Activated T-helper 17 cell treated with anti-CD3 and anti-CD28 coated beads, Interleukin-2, amount 50 U/mL, for 72 hours (primary cell): ENCODE measurements around the gene N4BP2L2. TPM values are rescaled to one million over a fixed set of nuclear protein-coding genes. Genes with fewer than 3 reads are reported as not detected.
A peak's percentile ranks its signal among the peaks of the same experiment; 100 is the strongest.

Source experiments
- ATAC-seq: fragments of 150-1000 bp; cut with Tn5 transposase; replicated peaks from 2 replicates; pipeline ENCODE4 v1.10.0; 2021; ENCODE audit warnings: mild to moderate bottlenecking, moderate library complexity
- H3K27ac Mint-ChIP-seq: one replicate; pipeline ENCODE4 v1.8.0; 2022; ENCODE audit warnings: mixed read lengths
- H3K27me3 Mint-ChIP-seq: one replicate; pipeline ENCODE4 v1.8.0; 2022; ENCODE audit warnings: mixed read lengths
- H3K36me3 Mint-ChIP-seq: one replicate; pipeline ENCODE4 v1.8.0; 2022; ENCODE audit warnings: low read depth, mild to moderate bottlenecking, mixed read lengths
- H3K4me1 Mint-ChIP-seq: one replicate; pipeline ENCODE4 v1.8.0; 2022; ENCODE audit warnings: mixed read lengths
- H3K4me3 Mint-ChIP-seq: one replicate; pipeline ENCODE4 v1.8.0; 2022; ENCODE audit warnings: mild to moderate bottlenecking, mixed read lengths
- H3K9me3 Mint-ChIP-seq: one replicate; pipeline ENCODE4 v1.8.0; 2022; ENCODE audit warnings: mixed read lengths
- total RNA-seq, 2 donors: library from RNA; stranded (reverse); gene quantifications; one replicate each; pipeline ENCODE4 v1.2.3, GENCODE V29; 2022

N4BP2L2 gene
- total RNA-seq, 2 donors from 2014 or later = 97.0 to 126 TPM

GRCh38 chr13:32468502-32469142 is 70.0 kb downstream of the N4BP2L2 start:
- ATAC-seq = no peak
- Mint-ChIP-seq H3K27ac (peak overlapping the region; percentile 8), H3K4me3 (no peak overlapping the region), H3K9me3 (no peaks in the 10 kb centered on the region), H3K27me3 (no peaks in the 10 kb centered on the region), H3K4me1 (peaks cover 14% of the 10 kb centered on the region), H3K36me3 (peaks cover 12% of the 10 kb centered on the region)

GRCh38 chr13:32456591-32456990 is 82.0 kb downstream of the N4BP2L2 start:
- peaks cover 6% of the 10 kb centered on the region for H3K4me1 Mint-ChIP-seq
- no peak overlapping the region for H3K27ac Mint-ChIP-seq
- no peak overlapping the region for H3K4me3 Mint-ChIP-seq
- no peaks in the 10 kb centered on the region for H3K27me3 Mint-ChIP-seq
- ATAC-seq = no peak
- H3K9me3 Mint-ChIP-seq = peaks cover 12% of the 10 kb centered on the region
- peaks cover 29% of the 10 kb centered on the region for H3K36me3 Mint-ChIP-seq

GRCh38 chr13:32455594-32455903 is 83.0 kb downstream of the N4BP2L2 start:
- Mint-ChIP-seq H3K4me3 (no peak overlapping the region), H3K9me3 (peaks cover 12% of the 10 kb centered on the region), H3K4me1 (peaks cover 6% of the 10 kb centered on the region), H3K27me3 (no peaks in the 10 kb centered on the region), H3K27ac (peak overlapping the region; percentile 2), H3K36me3 (peaks cover 27% of the 10 kb centered on the region)
- no peak for ATAC-seq

GRCh38 chr13:32454886-32455593 is 83.6 kb downstream of the N4BP2L2 start:
- Mint-ChIP-seq H3K4me1 (peaks cover 6% of the 10 kb centered on the region), H3K9me3 (peaks cover 12% of the 10 kb centered on the region), H3K27ac (no peak overlapping the region), H3K4me3 (no peak overlapping the region), H3K36me3 (peaks cover 24% of the 10 kb centered on the region), H3K27me3 (no peaks in the 10 kb centered on the region)
- ATAC-seq = no peak

- H3K4me3 Mint-ChIP-seq = no peak overlapping the region
- H3K9me3 Mint-ChIP-seq = peaks cover 12% of the 10 kb centered on the region
- peaks cover 14% of the 10 kb centered on the region for H3K36me3 Mint-ChIP-seq
- no peak for ATAC-seq
- peak overlapping the region; percentile 17 for H3K27ac Mint-ChIP-seq
- no peaks in the 10 kb centered on the region for H3K27me3 Mint-ChIP-seq
- peaks cover 6% of the 10 kb centered on the region for H3K4me1 Mint-ChIP-seq
Observed at GRCh38 chr13:32453981-32454380, 84.6 kb downstream of the N4BP2L2 start.

- H3K36me3 Mint-ChIP-seq = no peaks in the 10 kb centered on the region
- H3K9me3 Mint-ChIP-seq = no peaks in the 10 kb centered on the region
- H3K4me3 Mint-ChIP-seq = no peak overlapping the region
- H3K27me3 Mint-ChIP-seq = no peaks in the 10 kb centered on the region
- peaks cover 7% of the 10 kb centered on the region for H3K4me1 Mint-ChIP-seq
- ATAC-seq = no peak
- H3K27ac Mint-ChIP-seq = peak overlapping the region; percentile 67
Observed at GRCh38 chr13:32448972-32449371, 89.6 kb downstream of the N4BP2L2 start.

GRCh38 chr13:32447894-32448623 is 90.5 kb downstream of the N4BP2L2 start:
- H3K4me3 Mint-ChIP-seq = no peak overlapping the region
- H3K27ac Mint-ChIP-seq = peak overlapping the region; percentile 67
- ATAC-seq = peak; percentile 75
- H3K9me3 Mint-ChIP-seq = no peaks in the 10 kb centered on the region
- no peaks in the 10 kb centered on the region for H3K27me3 Mint-ChIP-seq
- H3K36me3 Mint-ChIP-seq = peaks cover 2% of the 10 kb centered on the region
- peaks cover 7% of the 10 kb centered on the region for H3K4me1 Mint-ChIP-seq

DNA sequence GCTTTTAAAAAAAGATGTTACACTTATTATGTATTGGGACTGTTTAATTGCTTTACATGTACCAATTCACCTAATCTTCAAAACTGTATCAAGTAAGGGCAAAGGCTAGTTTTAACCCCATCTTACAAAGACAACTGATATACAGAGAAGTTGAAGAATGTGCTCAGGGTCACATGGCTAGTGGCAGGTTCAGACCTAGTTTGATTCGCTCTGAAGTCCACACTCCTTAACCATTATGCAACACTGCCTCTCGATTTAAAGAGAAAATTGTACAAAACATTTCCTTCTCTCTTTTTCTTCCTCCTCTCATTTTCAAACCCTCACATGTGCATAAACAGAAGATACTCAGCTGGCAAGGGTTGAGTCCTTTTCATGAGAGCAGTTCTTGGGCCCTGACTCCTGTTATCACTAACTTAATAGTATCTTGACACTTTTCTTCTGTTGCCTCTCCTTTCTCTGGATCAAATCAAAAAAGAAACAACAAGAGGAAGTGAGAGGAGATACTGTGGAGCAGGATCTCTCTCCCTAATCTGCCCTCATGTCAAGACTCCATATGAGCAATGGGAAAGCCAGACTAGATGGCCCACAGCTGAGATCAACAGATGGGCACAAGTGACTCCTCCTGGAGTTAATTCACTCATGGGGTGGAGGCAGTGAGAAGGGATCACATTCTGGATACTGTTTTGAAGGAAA is 91.7 kb downstream of the N4BP2L2 start:
- H3K4me1 Mint-ChIP-seq = peaks cover 7% of the 10 kb centered on the region
- no peak for ATAC-seq
- no peaks in the 10 kb centered on the region for H3K27me3 Mint-ChIP-seq
- peak overlapping the region; percentile 0 for H3K27ac Mint-ChIP-seq
- no peaks in the 10 kb centered on the region for H3K9me3 Mint-ChIP-seq
- H3K4me3 Mint-ChIP-seq = no peak overlapping the region
- H3K36me3 Mint-ChIP-seq = peaks cover 5% of the 10 kb centered on the region

- no peak overlapping the region for H3K4me3 Mint-ChIP-seq
- ATAC-seq = no peak
- H3K4me1 Mint-ChIP-seq = peaks cover 7% of the 10 kb centered on the region
- H3K36me3 Mint-ChIP-seq = peaks cover 5% of the 10 kb centered on the region
- no peak overlapping the region for H3K27ac Mint-ChIP-seq
- no peaks in the 10 kb centered on the region for H3K27me3 Mint-ChIP-seq
- H3K9me3 Mint-ChIP-seq = no peaks in the 10 kb centered on the region
Observed at GRCh38 chr13:32446220-32446619, 92.4 kb downstream of the N4BP2L2 start.

- Mint-ChIP-seq H3K36me3 (peaks cover 5% of the 10 kb centered on the region), H3K27me3 (no peaks in the 10 kb centered on the region), H3K4me3 (no peak overlapping the region), H3K9me3 (no peaks in the 10 kb centered on the region), H3K27ac (no peak overlapping the region), H3K4me1 (peaks cover 7% of the 10 kb centered on the region)
- ATAC-seq = no peak
Observed at GRCh38 chr13:32445461-32445860, 93.1 kb downstream of the N4BP2L2 start.

GRCh38 chr13:32443111-32443510 is 95.5 kb downstream of the N4BP2L2 start:
- peak; percentile 66 for ATAC-seq
- H3K9me3 Mint-ChIP-seq = no peaks in the 10 kb centered on the region
- peaks cover 13% of the 10 kb centered on the region for H3K36me3 Mint-ChIP-seq
- no peaks in the 10 kb centered on the region for H3K27me3 Mint-ChIP-seq
- H3K4me3 Mint-ChIP-seq = no peak overlapping the region
- H3K4me1 Mint-ChIP-seq = peaks cover 2% of the 10 kb centered on the region
- peak overlapping the region; percentile 1 for H3K27ac Mint-ChIP-seq

- Mint-ChIP-seq H3K36me3 (peaks cover 30% of the 10 kb centered on the region), H3K9me3 (no peaks in the 10 kb centered on the region), H3K4me1 (no peaks in the 10 kb centered on the region), H3K27ac (no peak overlapping the region), H3K4me3 (no peak overlapping the region), H3K27me3 (no peaks in the 10 kb centered on the region)
- no peak for ATAC-seq
Observed at GRCh38 chr13:32438871-32439270, 99.7 kb downstream of the N4BP2L2 start.

DNA sequence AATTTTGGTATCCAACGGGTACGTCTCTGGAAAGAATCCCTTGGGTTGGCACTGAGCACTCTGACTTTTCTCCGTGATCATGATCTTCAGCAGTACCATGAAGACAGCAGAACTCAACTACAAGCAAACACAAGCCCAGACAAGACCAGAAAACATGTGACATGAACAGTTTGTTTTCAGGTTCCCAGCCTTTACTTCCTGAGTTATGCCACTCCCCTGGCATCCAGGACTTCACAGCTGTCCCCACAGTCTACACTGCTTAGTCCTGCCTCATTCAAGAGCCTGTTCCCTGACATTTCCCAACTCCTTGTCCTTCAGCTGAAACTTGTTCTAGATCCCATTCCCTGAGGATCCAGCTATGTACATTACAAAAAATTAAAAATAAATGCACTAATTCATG is 105.7 kb downstream of the N4BP2L2 start:
- Mint-ChIP-seq H3K36me3 (peaks cover 37% of the 10 kb centered on the region), H3K27me3 (no peaks in the 10 kb centered on the region), H3K27ac (peak overlapping the region; percentile 48), H3K4me1 (no peaks in the 10 kb centered on the region), H3K9me3 (no peaks in the 10 kb centered on the region), H3K4me3 (no peak overlapping the region)
- ATAC-seq = no peak

- Mint-ChIP-seq H3K4me3 (no peak overlapping the region), H3K9me3 (no peaks in the 10 kb centered on the region)
- no peak for ATAC-seq
Observed at GRCh38 chr13:32431361-32431760, 107.2 kb downstream of the N4BP2L2 start.

More at GRCh38 chr13:32431361-32431760, 107.2 kb downstream of the N4BP2L2 start:
- no peak overlapping the region for H3K27ac Mint-ChIP-seq
- no peaks in the 10 kb centered on the region for H3K4me1 Mint-ChIP-seq
- H3K27me3 Mint-ChIP-seq = no peaks in the 10 kb centered on the region
- H3K36me3 Mint-ChIP-seq = peaks cover 36% of the 10 kb centered on the region
